HEK293 (cell line): ENCODE data around the gene DIS3L2.
A peak's percentile ranks its signal among the peaks of the same experiment; 100 is the strongest.

ENCODE experiments used
- KLF9 ChIP-seq: fragments of 450-650 bp; formaldehyde crosslinking; IDR thresholded peaks from 2 replicates; pipeline ENCODE4 v1.5.1; 2016; ENCODE audit warnings: missing biosample characterization, missing genetic modification characterization, low read depth
- REST ChIP-seq: fragments of 450-650 bp; formaldehyde crosslinking; IDR thresholded peaks from 2 replicates; pipeline ENCODE4 v1.5.1; 2016; ENCODE audit warnings: missing biosample characterization, missing genetic modification characterization
- TCF7L2 ChIP-seq: IDR thresholded peaks from 2 replicates; pipeline ENCODE4 v1.6.1; 2011; ENCODE audit warnings: low read depth, mild to moderate bottlenecking, inconsistent platforms, low read length, moderate library complexity, borderline replicate concordance
- ZBTB20 ChIP-seq: fragments of 450-650 bp; formaldehyde crosslinking; IDR thresholded peaks from 2 replicates; pipeline ENCODE4 v1.5.1; 2016; ENCODE audit warnings: missing biosample characterization, missing genetic modification characterization
- ZNF18 ChIP-seq: fragments of 450-650 bp; formaldehyde crosslinking; IDR thresholded peaks from 2 replicates; pipeline ENCODE4 v1.5.1; 2016; ENCODE audit warnings: missing biosample characterization, missing genetic modification characterization
- ZNF785 ChIP-seq: fragments of 450-650 bp; formaldehyde crosslinking; IDR thresholded peaks from 2 replicates; pipeline ENCODE4 v1.5.1; 2016; ENCODE audit warnings: missing biosample characterization, missing genetic modification characterization
- TF ChIP-seq, protein P1 (sequence below): fragments of 450-650 bp; formaldehyde crosslinking; IDR thresholded peaks from 2 replicates; pipeline ENCODE4 v1.5.1; 2016; ENCODE audit warnings: missing biosample characterization, missing genetic modification characterization
- TF ChIP-seq, protein P2 (sequence below): fragments of 450-650 bp; formaldehyde crosslinking; IDR thresholded peaks from 2 replicates; pipeline ENCODE4 v1.5.1; 2016; ENCODE audit warnings: missing biosample characterization, missing genetic modification characterization

- no peak for TF ChIP-seq TCF7L2
- TF ChIP-seq, protein P1, sequence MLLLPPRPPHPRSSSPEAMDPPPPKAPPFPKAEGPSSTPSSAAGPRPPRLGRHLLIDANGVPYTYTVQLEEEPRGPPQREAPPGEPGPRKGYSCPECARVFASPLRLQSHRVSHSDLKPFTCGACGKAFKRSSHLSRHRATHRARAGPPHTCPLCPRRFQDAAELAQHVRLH (tag by site-specific recombination) = peak; percentile 75; the same call in 1 of the 2 replicates
- TF ChIP-seq, protein P2, sequence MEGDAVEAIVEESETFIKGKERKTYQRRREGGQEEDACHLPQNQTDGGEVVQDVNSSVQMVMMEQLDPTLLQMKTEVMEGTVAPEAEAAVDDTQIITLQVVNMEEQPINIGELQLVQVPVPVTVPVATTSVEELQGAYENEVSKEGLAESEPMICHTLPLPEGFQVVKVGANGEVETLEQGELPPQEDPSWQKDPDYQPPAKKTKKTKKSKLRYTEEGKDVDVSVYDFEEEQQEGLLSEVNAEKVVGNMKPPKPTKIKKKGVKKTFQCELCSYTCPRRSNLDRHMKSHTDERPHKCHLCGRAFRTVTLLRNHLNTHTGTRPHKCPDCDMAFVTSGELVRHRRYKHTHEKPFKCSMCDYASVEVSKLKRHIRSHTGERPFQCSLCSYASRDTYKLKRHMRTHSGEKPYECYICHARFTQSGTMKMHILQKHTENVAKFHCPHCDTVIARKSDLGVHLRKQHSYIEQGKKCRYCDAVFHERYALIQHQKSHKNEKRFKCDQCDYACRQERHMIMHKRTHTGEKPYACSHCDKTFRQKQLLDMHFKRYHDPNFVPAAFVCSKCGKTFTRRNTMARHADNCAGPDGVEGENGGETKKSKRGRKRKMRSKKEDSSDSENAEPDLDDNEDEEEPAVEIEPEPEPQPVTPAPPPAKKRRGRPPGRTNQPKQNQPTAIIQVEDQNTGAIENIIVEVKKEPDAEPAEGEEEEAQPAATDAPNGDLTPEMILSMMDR (tag by site-specific recombination) = no peak
- no peak for TF ChIP-seq REST
- no peak for TF ChIP-seq ZBTB20 (tag by site-specific recombination)
- no peak for TF ChIP-seq ZNF18 (tag by site-specific recombination)
- TF ChIP-seq ZNF785 (tag by site-specific recombination) = no peak
- no peak for TF ChIP-seq KLF9 (tag by site-specific recombination)
Measured at GRCh38 chr2:232024457-232024856, 62.9 kb downstream of the DIS3L2 start.
